Chondrocyte (in vitro differentiated cells): ENCODE measurements around the gene OR10K2. TPM values are rescaled to one million over a fixed set of nuclear protein-coding genes. Genes with fewer than 3 reads are reported as not detected.

ENCODE experiments used
- DNase-seq: peaks from one replicate; pipeline ENCODE4 v3.0.0; 2021; ENCODE audit warnings: mixed read lengths, low spot score
- H3K27ac Mint-ChIP-seq: one replicate; pipeline ENCODE4 v1.8.0; 2021; ENCODE audit warnings: mild to moderate bottlenecking, moderate library complexity, mixed read lengths; ENCODE audit not compliant: unreplicated experiment
- H3K27me3 Mint-ChIP-seq: 2 replicates; pipeline ENCODE4 v1.8.0; 2021; ENCODE audit warnings: low read depth, mixed read lengths
- H3K36me3 Mint-ChIP-seq: 2 replicates; pipeline ENCODE4 v1.8.0; 2021; ENCODE audit warnings: low read depth, mixed read lengths
- H3K4me1 Mint-ChIP-seq: 2 replicates; pipeline ENCODE4 v1.8.0; 2021; ENCODE audit warnings: low read depth, mild to moderate bottlenecking, mixed read lengths
- H3K4me3 Mint-ChIP-seq: one replicate; pipeline ENCODE4 v1.8.0; 2021; ENCODE audit warnings: mild to moderate bottlenecking, moderate library complexity, mixed read lengths; ENCODE audit not compliant: unreplicated experiment
- H3K9me3 Mint-ChIP-seq: 2 replicates; pipeline ENCODE4 v1.8.0; 2021; ENCODE audit warnings: low read depth, mixed read lengths
- CTCF ChIP-seq: fragments of 200-600 bp; sonication (generic); IDR thresholded peaks from 2 replicates; pipeline ENCODE4 v1.5.0; 2021; ENCODE audit warnings: antibody characterized with exemption, mild to moderate bottlenecking, moderate library complexity
- total RNA-seq: library from RNA; stranded (reverse); gene quantifications from 3 replicates; pipeline ENCODE4 v1.2.1, GENCODE V29; 2021

The OR10K2 gene
- total RNA-seq, 1 donor from 2014 or later, result not detected

GRCh38 chr1:158371188-158371953 is 54.7 kb downstream of the OR10K2 start:
- peaks cover 18% of the 10 kb centered on the region for H3K9me3 Mint-ChIP-seq
- no peak overlapping the region for H3K4me3 Mint-ChIP-seq
- no peak overlapping the region for H3K27ac Mint-ChIP-seq
- TF ChIP-seq CTCF, result no peak
- no peaks in the 10 kb centered on the region for H3K27me3 Mint-ChIP-seq
- no peaks in the 10 kb centered on the region for H3K36me3 Mint-ChIP-seq
- no peak for DNase-seq
- no peaks in the 10 kb centered on the region for H3K4me1 Mint-ChIP-seq

Other genes starting within 250 kb of the OR10K2 start
- gene CD1D, start 245.3 kb downstream of the OR10K2 start, total RNA-seq, result not detected in 3 replicates
- gene CD1A, start 171.8 kb downstream of the OR10K2 start, total RNA-seq, result not detected in 3 replicates
- not detected in 3 replicates for gene CD1C, start 136.3 kb downstream of the OR10K2 start, total RNA-seq
- not detected in 3 replicates for gene CD1B, start 94.7 kb downstream of the OR10K2 start, total RNA-seq
- not detected in 3 replicates for gene CD1E, start 72.3 kb downstream of the OR10K2 start, total RNA-seq
- gene OR10T2, start 26.8 kb downstream of the OR10K2 start, total RNA-seq, result not detected in 3 replicates
- not detected in 3 replicates for gene OR10K1, start 35.6 kb upstream of the OR10K2 start, total RNA-seq
- gene OR10R2, start 46.0 kb upstream of the OR10K2 start, total RNA-seq, result not detected in 3 replicates
- not detected in 3 replicates for gene OR6Y1, start 128.2 kb upstream of the OR10K2 start, total RNA-seq
- not detected in 3 replicates for gene OR6P1, start 144.3 kb upstream of the OR10K2 start, total RNA-seq
- not detected in 3 replicates for gene OR10X1, start 153.7 kb upstream of the OR10K2 start, total RNA-seq
- not detected in 3 replicates for gene OR10Z1, start 179.0 kb upstream of the OR10K2 start, total RNA-seq